ENCODE results near the gene PFKFB3. TPM values are rescaled to one million over a fixed set of nuclear protein-coding genes. Genes with fewer than 3 reads are reported as not detected.

PFKFB3 gene
- total RNA-seq, 1 donor: 19.2 TPM

DNA sequence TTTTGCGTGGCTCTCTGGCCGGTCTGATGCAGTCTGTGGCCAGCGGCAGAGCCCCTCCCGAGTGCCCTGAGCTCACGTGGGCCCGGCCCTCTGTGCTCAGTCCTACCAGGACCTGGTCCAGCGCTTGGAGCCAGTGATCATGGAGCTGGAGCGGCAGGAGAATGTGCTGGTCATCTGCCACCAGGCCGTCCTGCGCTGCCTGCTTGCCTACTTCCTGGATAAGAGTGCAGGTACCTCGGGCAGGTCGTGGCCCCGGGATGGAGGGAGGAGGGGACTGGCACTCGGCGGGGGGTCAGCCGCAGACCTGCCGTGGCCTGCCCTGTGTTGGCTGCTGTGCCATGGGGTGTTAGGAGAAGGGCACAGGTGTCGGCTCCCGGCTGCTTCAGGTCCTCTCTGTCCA, 20.0 kb downstream of the PFKFB3 start:
- Histone ChIP-seq H3K4me3 (ENCODE audit: insufficient read depth, low read length) (no peak overlapping the region), H3K4me2 (ENCODE audit: insufficient read depth, low read length) (no peak overlapping the region), H3K27me3 (ENCODE audit: insufficient read depth, low read length) (no peaks in the 10 kb centered on the region), H3K27ac (ENCODE audit: low read depth, low read length) (no peak overlapping the region), H4K20me1 (ENCODE audit: insufficient read depth, low read length) (no peaks in the 10 kb centered on the region), H2AFZ (ENCODE audit: low read length) (no peak overlapping the region), H3K4me1 (ENCODE audit: insufficient read depth, low read length) (peaks cover 17% of the 10 kb centered on the region), H3K9me3 (ENCODE audit: low read depth, low read length) (no peaks in the 10 kb centered on the region), H3K36me3 (ENCODE audit: insufficient read depth, low read length) (peaks cover 49% of the 10 kb centered on the region), H3K79me2 (ENCODE audit: insufficient read depth, low read length) (no peaks in the 10 kb centered on the region)
- TF ChIP-seq, protein P1, sequence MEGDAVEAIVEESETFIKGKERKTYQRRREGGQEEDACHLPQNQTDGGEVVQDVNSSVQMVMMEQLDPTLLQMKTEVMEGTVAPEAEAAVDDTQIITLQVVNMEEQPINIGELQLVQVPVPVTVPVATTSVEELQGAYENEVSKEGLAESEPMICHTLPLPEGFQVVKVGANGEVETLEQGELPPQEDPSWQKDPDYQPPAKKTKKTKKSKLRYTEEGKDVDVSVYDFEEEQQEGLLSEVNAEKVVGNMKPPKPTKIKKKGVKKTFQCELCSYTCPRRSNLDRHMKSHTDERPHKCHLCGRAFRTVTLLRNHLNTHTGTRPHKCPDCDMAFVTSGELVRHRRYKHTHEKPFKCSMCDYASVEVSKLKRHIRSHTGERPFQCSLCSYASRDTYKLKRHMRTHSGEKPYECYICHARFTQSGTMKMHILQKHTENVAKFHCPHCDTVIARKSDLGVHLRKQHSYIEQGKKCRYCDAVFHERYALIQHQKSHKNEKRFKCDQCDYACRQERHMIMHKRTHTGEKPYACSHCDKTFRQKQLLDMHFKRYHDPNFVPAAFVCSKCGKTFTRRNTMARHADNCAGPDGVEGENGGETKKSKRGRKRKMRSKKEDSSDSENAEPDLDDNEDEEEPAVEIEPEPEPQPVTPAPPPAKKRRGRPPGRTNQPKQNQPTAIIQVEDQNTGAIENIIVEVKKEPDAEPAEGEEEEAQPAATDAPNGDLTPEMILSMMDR (IDR thresholded peaks at IDR 0.05; ENCODE audit: extremely low read depth, low read depth, low read length): no peak
- no peak for DNase-seq (ENCODE audit: insufficient read length, low spot score, missing footprints)

DNA sequence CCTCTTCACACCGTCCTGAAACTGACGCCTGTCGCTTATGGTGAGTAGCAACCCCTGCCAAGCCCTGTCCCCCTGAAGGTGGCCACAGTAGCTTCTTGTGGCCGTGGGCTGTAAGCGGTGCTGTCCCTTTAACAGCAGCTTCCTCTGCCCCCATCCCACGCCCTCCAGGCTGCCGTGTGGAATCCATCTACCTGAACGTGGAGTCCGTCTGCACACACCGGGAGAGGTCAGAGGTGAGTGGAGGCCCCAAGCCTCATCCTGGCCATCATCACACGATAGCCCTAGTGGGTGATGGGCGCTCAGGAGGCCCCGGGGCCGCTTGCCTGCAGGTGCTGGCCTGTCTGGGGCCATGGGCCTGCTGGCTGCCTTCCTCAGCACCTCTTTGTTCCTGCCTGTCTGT, 21.2 kb downstream of the PFKFB3 start:
- no peaks in the 10 kb centered on the region for H3K9me3 ChIP-seq (ENCODE audit: low read depth, low read length)
- peaks cover 49% of the 10 kb centered on the region for H3K36me3 ChIP-seq (ENCODE audit: insufficient read depth, low read length)
- DNase-seq (ENCODE audit: insufficient read length, low spot score, missing footprints): no peak
- H3K79me2 ChIP-seq (ENCODE audit: insufficient read depth, low read length): no peaks in the 10 kb centered on the region
- peaks cover 22% of the 10 kb centered on the region for H3K4me1 ChIP-seq (ENCODE audit: insufficient read depth, low read length)
- TF ChIP-seq, protein P1 (IDR thresholded peaks at IDR 0.05; ENCODE audit: extremely low read depth, low read depth, low read length): no peak
- no peak overlapping the region for H3K4me3 ChIP-seq (ENCODE audit: insufficient read depth, low read length)
- H3K27ac ChIP-seq (ENCODE audit: low read depth, low read length): no peak overlapping the region
- H4K20me1 ChIP-seq (ENCODE audit: insufficient read depth, low read length): no peaks in the 10 kb centered on the region
- no peak overlapping the region for H2AFZ ChIP-seq (ENCODE audit: low read length)
- no peak overlapping the region for H3K4me2 ChIP-seq (ENCODE audit: insufficient read depth, low read length)
- no peaks in the 10 kb centered on the region for H3K27me3 ChIP-seq (ENCODE audit: insufficient read depth, low read length)

DNA sequence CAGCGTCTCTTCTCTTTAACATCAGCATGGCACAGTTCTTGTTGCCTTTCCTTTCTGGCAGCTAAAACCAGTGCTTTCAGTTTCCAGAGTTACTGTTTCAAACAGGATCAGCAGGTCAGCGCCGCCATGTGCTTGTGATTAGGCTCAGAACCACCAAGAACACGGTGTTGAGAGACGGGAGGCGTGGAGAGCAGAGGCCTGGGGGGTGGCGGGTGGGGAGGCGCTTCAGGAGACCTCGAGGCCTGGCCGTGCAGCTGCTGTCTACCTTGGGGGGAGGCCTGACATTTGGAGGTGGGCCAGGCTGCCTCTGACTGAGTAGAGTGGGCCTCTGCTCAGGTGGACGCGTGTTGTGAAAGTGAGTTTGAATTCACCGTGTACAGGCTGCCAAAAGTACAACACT, 22.0 kb downstream of the PFKFB3 start:
- no peak overlapping the region for H2AFZ ChIP-seq (ENCODE audit: low read length)
- no peaks in the 10 kb centered on the region for H4K20me1 ChIP-seq (ENCODE audit: insufficient read depth, low read length)
- peaks cover 51% of the 10 kb centered on the region for H3K36me3 ChIP-seq (ENCODE audit: insufficient read depth, low read length)
- no peak overlapping the region for H3K4me3 ChIP-seq (ENCODE audit: insufficient read depth, low read length)
- peaks cover 15% of the 10 kb centered on the region for H3K4me1 ChIP-seq (ENCODE audit: insufficient read depth, low read length)
- DNase-seq (ENCODE audit: insufficient read length, low spot score, missing footprints): no peak
- H3K27me3 ChIP-seq (ENCODE audit: insufficient read depth, low read length): no peaks in the 10 kb centered on the region
- no peak overlapping the region for H3K4me2 ChIP-seq (ENCODE audit: insufficient read depth, low read length)
- no peaks in the 10 kb centered on the region for H3K79me2 ChIP-seq (ENCODE audit: insufficient read depth, low read length)
- no peak overlapping the region for H3K27ac ChIP-seq (ENCODE audit: low read depth, low read length)
- TF ChIP-seq, protein P1 (IDR thresholded peaks at IDR 0.05; ENCODE audit: extremely low read depth, low read depth, low read length): no peak
- H3K9me3 ChIP-seq (ENCODE audit: low read depth, low read length): no peaks in the 10 kb centered on the region

DNA sequence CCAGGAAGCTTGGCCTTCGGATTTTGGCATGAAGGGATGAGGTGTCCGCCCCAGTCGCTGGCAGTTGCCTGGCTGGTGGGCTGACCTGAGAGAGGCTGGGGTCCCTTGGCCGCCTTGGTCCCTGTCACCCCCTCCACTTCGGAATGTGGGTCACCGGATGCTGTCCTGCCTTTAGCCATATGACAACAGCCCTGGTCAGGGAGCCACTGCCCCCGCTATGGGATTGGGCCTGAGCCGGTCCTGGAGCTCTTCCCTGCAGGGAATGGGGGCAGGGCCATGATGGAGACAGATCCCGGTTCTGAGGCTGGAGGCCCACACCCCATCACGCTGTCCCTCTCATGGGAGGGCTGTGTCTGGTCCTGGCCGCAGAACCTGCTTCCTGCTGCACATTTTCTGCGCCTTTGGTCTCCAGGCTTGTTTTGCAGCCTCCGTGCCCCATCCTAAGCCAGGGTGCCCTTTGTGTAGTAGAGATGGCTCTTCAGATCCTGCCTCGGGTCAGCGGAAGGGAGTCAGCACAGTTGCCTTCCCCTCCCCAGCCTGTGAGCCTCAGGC, 22.6 kb downstream of the PFKFB3 start:
- Histone ChIP-seq H3K79me2 (ENCODE audit: insufficient read depth, low read length) (no peaks in the 10 kb centered on the region), H3K27ac (ENCODE audit: low read depth, low read length) (no peak overlapping the region), H4K20me1 (ENCODE audit: insufficient read depth, low read length) (no peaks in the 10 kb centered on the region), H3K4me3 (ENCODE audit: insufficient read depth, low read length) (no peak overlapping the region), H3K27me3 (ENCODE audit: insufficient read depth, low read length) (no peaks in the 10 kb centered on the region), H3K4me2 (ENCODE audit: insufficient read depth, low read length) (no peak overlapping the region), H3K36me3 (ENCODE audit: insufficient read depth, low read length) (peaks cover 53% of the 10 kb centered on the region), H2AFZ (ENCODE audit: low read length) (no peak overlapping the region), H3K4me1 (ENCODE audit: insufficient read depth, low read length) (peaks cover 15% of the 10 kb centered on the region), H3K9me3 (ENCODE audit: low read depth, low read length) (no peaks in the 10 kb centered on the region)
- peak; percentile 41 for DNase-seq (ENCODE audit: insufficient read length, low spot score, missing footprints)
- TF ChIP-seq, protein P1 (IDR thresholded peaks at IDR 0.05; ENCODE audit: extremely low read depth, low read depth, low read length): no peak

All from osteoblast (primary cell).